ENCODE data around the gene LRP4.

DNA sequence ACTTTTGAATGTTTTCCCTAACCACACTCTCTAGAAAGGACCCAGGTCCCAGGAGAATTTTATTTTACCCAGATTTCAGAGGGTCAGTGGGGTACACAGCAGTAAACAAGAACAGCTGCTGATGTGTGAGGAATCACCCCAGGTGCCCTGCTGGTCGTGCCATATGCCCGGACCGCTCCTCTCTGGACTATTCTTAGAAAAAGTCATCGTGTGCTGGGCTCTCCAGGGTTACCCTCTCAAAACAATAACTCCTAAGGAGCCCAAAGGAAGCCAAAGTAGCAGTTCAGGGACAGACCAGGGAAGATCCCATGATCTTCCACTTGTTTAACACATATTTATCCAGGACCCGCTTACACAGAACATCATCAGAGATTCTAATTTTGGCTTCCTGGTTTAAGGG is 29.7 kb downstream of the LRP4 start:
- TF ChIP-seq POLR2A (IDR thresholded peaks at IDR 0.05): no peak
- TF ChIP-seq, protein P1, sequence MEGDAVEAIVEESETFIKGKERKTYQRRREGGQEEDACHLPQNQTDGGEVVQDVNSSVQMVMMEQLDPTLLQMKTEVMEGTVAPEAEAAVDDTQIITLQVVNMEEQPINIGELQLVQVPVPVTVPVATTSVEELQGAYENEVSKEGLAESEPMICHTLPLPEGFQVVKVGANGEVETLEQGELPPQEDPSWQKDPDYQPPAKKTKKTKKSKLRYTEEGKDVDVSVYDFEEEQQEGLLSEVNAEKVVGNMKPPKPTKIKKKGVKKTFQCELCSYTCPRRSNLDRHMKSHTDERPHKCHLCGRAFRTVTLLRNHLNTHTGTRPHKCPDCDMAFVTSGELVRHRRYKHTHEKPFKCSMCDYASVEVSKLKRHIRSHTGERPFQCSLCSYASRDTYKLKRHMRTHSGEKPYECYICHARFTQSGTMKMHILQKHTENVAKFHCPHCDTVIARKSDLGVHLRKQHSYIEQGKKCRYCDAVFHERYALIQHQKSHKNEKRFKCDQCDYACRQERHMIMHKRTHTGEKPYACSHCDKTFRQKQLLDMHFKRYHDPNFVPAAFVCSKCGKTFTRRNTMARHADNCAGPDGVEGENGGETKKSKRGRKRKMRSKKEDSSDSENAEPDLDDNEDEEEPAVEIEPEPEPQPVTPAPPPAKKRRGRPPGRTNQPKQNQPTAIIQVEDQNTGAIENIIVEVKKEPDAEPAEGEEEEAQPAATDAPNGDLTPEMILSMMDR (IDR thresholded peaks at IDR 0.05): no peak

Measured in adrenal gland (tissue), 5 donors.